H1 (cell line): ENCODE data around the gene CACNB1. TPM values are rescaled to one million over a fixed set of nuclear protein-coding genes. Genes with fewer than 3 reads are reported as not detected.
"Not testable (repeated sequence)": the region's sequence is repeated elsewhere in the genome, so short reads cannot be mapped to it uniquely, and the experiment has no call there.

ENCODE experiments used
- CTCF ChIA-PET: fragments of 300-600 bp; sonication (Branson Sonifier 250); formaldehyde crosslinking; loops from one replicate; lab custom pipeline; 2021; ENCODE audit not compliant: partially characterized antibody; lab: Charles Lee
- POLR2A ChIA-PET: fragments of 300-600 bp; sonication (Branson Sonifier 250); formaldehyde crosslinking; loops from one replicate; lab custom pipeline; 2021; ENCODE audit warnings: inconsistent platforms; ENCODE audit not compliant: partially characterized antibody; lab: Charles Lee
- DNase-seq, 2 experiments: peaks; one replicate each; pipeline versions ENCODE4 v3.0.0 to v3.0.0-alpha.2; 2010 to 2022; ENCODE audit warnings: low spot score in 2 of 2, low read depth in 1 of 2, mixed read lengths in 1 of 2
- FAIRE-seq: peaks from 2 replicates; lab custom pipeline; 2011; peaks lifted over from hg19 to GRCh38; lab: Jason Lieb, UNC
- H2AFZ ChIP-seq: 2 replicates; pipeline ENCODE4 v1.8.1; 2012; ENCODE audit warnings: low read length, inconsistent platforms
- H2AK5ac ChIP-seq: 2 replicates; pipeline ENCODE4 v1.6.1; 2013; ENCODE audit warnings: low read depth, low read length
- H2BK120ac ChIP-seq: replicated peaks from 2 replicates; pipeline ENCODE3; 2013; ENCODE audit warnings: low read depth, low read length, inconsistent platforms
- H2BK12ac ChIP-seq: 2 replicates; pipeline ENCODE4 v1.6.1; 2013; ENCODE audit warnings: low read depth, low read length
- H2BK15ac ChIP-seq: 2 replicates; pipeline ENCODE4 v1.6.1; 2013; ENCODE audit warnings: low read length
- H2BK20ac ChIP-seq: 2 replicates; pipeline ENCODE4 v1.6.1; 2013; ENCODE audit warnings: low read length
- H2BK5ac ChIP-seq: 2 replicates; pipeline ENCODE4 v1.6.1; 2013; ENCODE audit warnings: low read depth, low read length
- H3K14ac ChIP-seq: 2 replicates; pipeline ENCODE4 v1.6.1; 2013; ENCODE audit warnings: inconsistent platforms; ENCODE audit not compliant: insufficient read length
- H3K18ac ChIP-seq: 2 replicates; pipeline ENCODE4 v1.6.1; 2013; ENCODE audit warnings: low read length; ENCODE audit errors: extremely low read depth
- H3K23ac ChIP-seq: 2 replicates; pipeline ENCODE4 v1.6.1; 2013; ENCODE audit warnings: inconsistent platforms; ENCODE audit not compliant: insufficient read length
- H3K23me2 ChIP-seq: 2 replicates; pipeline ENCODE4 v1.6.1; 2013; ENCODE audit warnings: low read depth, low read length
- H3K27ac ChIP-seq: 2 replicates; pipeline ENCODE4 v1.6.1; 2011; ENCODE audit warnings: low read depth, low read length, inconsistent platforms
- H3K27me3 ChIP-seq, 4 experiments: replicated peaks in 1 of 4; 1 replicate in 1 of 4; 2 replicates in 3 of 4; pipeline versions ENCODE4 v1.6.1 to v1.8.1; 2011 to 2013; ENCODE audit warnings: low read length in 3 of 4, mild to moderate bottlenecking in 3 of 4, inconsistent platforms in 2 of 4, mixed read lengths in 2 of 4, moderate library complexity in 1 of 4; ENCODE audit not compliant: control insufficient read depth in 3 of 4, insufficient read depth in 3 of 4; ENCODE audit errors: extremely low read depth in 1 of 4
- H3K36me3 ChIP-seq, 4 experiments: 2 replicates each; pipeline versions ENCODE4 v1.6.1 to v1.8.1; 2011 to 2013; ENCODE audit warnings: mild to moderate bottlenecking in 4 of 4, low read length in 3 of 4, moderate library complexity in 2 of 4, control low read depth in 1 of 4, inconsistent platforms in 1 of 4; ENCODE audit not compliant: insufficient read depth in 4 of 4, control insufficient read depth in 2 of 4
- H3K4ac ChIP-seq: replicated peaks from 2 replicates; pipeline ENCODE3; 2013; ENCODE audit warnings: low read length, low read depth, mixed read lengths, inconsistent platforms; ENCODE audit not compliant: insufficient read length
- H3K4me1 ChIP-seq, 4 experiments: replicated peaks in 1 of 4; 1 replicate in 1 of 4; 2 replicates in 3 of 4; pipeline versions ENCODE4 v1.6.1 to v1.8.1; 2011 to 2013; ENCODE audit warnings: low read length in 3 of 4, inconsistent platforms in 2 of 4, mixed read lengths in 1 of 4; ENCODE audit not compliant: insufficient read depth in 4 of 4, control insufficient read depth in 3 of 4
- H3K4me2 ChIP-seq, 2 experiments: 2 replicates each; pipeline versions ENCODE4 v1.6.1 to v1.8.1; 2011 to 2013; ENCODE audit warnings: low read depth in 2 of 2, low read length in 2 of 2, control low read depth in 1 of 2, inconsistent platforms in 1 of 2, mild to moderate bottlenecking in 1 of 2; ENCODE audit not compliant: insufficient read depth in 1 of 2
- H3K4me3 ChIP-seq, 4 experiments: fragments of 200-600, 300-600 bp in 1 of 4; sonication (generic), shearing (Covaris generic), sonication (Bioruptor Twin) in 1 of 4; 2 replicates each; pipeline versions ENCODE4 v1.5.1 to v1.8.1; 2011 to 2016; ENCODE audit warnings: low read length in 4 of 4, low read depth in 3 of 4, control low read depth in 2 of 4, inconsistent platforms in 2 of 4, mild to moderate bottlenecking in 2 of 4, mixed read lengths in 1 of 4, moderate library complexity in 1 of 4; ENCODE audit not compliant: insufficient read depth in 2 of 4; ENCODE audit errors: extremely low read depth in 1 of 4
- H3K56ac ChIP-seq: replicated peaks from 2 replicates; pipeline ENCODE3; 2013; ENCODE audit warnings: low read depth, mild to moderate bottlenecking, mixed read lengths, low read length, inconsistent platforms; ENCODE audit not compliant: insufficient read length
- H3K79me1 ChIP-seq: 2 replicates; pipeline ENCODE4 v1.6.1; 2013; ENCODE audit warnings: low read depth, low read length, control low read depth
- H3K79me2 ChIP-seq, 2 experiments: 2 replicates each; pipeline versions ENCODE4 v1.6.1 to v1.8.1; 2012 to 2013; ENCODE audit warnings: low read length in 2 of 2, mild to moderate bottlenecking in 2 of 2, inconsistent platforms in 1 of 2; ENCODE audit not compliant: insufficient read depth in 2 of 2, control insufficient read depth in 1 of 2
- H3K9ac ChIP-seq, 4 experiments: replicated peaks in 1 of 4; 1 replicate in 1 of 4; 2 replicates in 3 of 4; pipeline versions ENCODE4 v1.6.1 to v1.8.1; 2011 to 2013; ENCODE audit warnings: low read depth in 3 of 4, low read length in 3 of 4, control low read depth in 2 of 4, mild to moderate bottlenecking in 2 of 4, moderate library complexity in 2 of 4, inconsistent platforms in 1 of 4; ENCODE audit errors: extremely low read depth in 1 of 4
- H3K9me3 ChIP-seq, 2 experiments: 2 replicates each; pipeline versions ENCODE4 v1.6.1 to v1.8.1; 2012 to 2013; ENCODE audit warnings: mild to moderate bottlenecking in 2 of 2, moderate library complexity in 2 of 2, control low read depth in 1 of 2, inconsistent platforms in 1 of 2, low read depth in 1 of 2, low read length in 1 of 2, mixed read lengths in 1 of 2; ENCODE audit not compliant: insufficient read depth in 2 of 2
- H4K20me1 ChIP-seq, 2 experiments: replicated peaks in 1 of 2; 2 replicates each; pipeline versions ENCODE3 to v1.8.1; 2011 to 2013; ENCODE audit warnings: inconsistent platforms in 2 of 2, low read length in 2 of 2, mild to moderate bottlenecking in 1 of 2; ENCODE audit not compliant: insufficient read depth in 2 of 2, control insufficient read depth in 1 of 2
- H4K5ac ChIP-seq: 2 replicates; pipeline ENCODE4 v1.6.1; 2013; ENCODE audit warnings: low read length, low read depth, mixed read lengths, inconsistent platforms; ENCODE audit not compliant: insufficient read length
- H4K8ac ChIP-seq: 2 replicates; pipeline ENCODE4 v1.8.0; 2013; ENCODE audit warnings: mild to moderate bottlenecking, moderate library complexity, low read length, inconsistent platforms; ENCODE audit not compliant: insufficient read depth; ENCODE audit errors: extremely low read depth
- H4K91ac ChIP-seq: replicated peaks from 2 replicates; pipeline ENCODE3; 2013; ENCODE audit warnings: low read length, mixed read lengths, inconsistent platforms; ENCODE audit not compliant: insufficient read length
- WGBS, 2 experiments: shearing (Covaris generic) in 1 of 2; methylation state at CpG; one replicate each; pipeline versions ENCODE4 v1.1.6 to v1.1.7; 2013 to 2015; ENCODE audit warnings: low lambda C conversion rate in 2 of 2, mixed read lengths in 2 of 2, inconsistent platforms in 1 of 2, low coverage in 1 of 2, missing lambda C conversion rate in 1 of 2; ENCODE audit not compliant: insufficient replicate concordance in 2 of 2, insufficient coverage in 1 of 2, insufficient read length in 1 of 2; ENCODE audit errors: extremely low coverage in 1 of 2, missing lambda C conversion rate in 1 of 2; 5-methylcytosine and 5-hydroxymethylcytosine counted together
- polyA plus RNA-seq, 7 experiments: library from polyadenylated mRNA; depleted of rRNA in 3 of 7; stranded (reverse) in 5 of 7; unstranded in 2 of 7; fragments of >200 nt in 5 of 7; fragments of 200-250 nt in 2 of 7; gene quantifications; 1 replicate in 5 of 7; 2 replicates in 1 of 7; 4 replicates in 1 of 7; pipeline versions ENCODE4 v1.2.1 to v1.2.3, GENCODE V29; 2011 to 2013; ENCODE audit warnings: missing spikeins in 2 of 7, mixed read lengths in 2 of 7
- total RNA-seq: library from RNA; stranded (reverse); fragmentation: NEBNext Ultra II Directional; extraction: Animal tissue kit (Norgen Biotek cat#: 25700); gene quantifications from 2 replicates; pipeline ENCODE4 v1.2.1, GENCODE V29; 2021

Gene CACNB1
- total and polyA plus RNA-seq, 2 of the 8 experiments (the other 6 are each of a cell fraction or from before 2014, with no cell fraction given), result 7.2 to 17.8 TPM

DNA sequence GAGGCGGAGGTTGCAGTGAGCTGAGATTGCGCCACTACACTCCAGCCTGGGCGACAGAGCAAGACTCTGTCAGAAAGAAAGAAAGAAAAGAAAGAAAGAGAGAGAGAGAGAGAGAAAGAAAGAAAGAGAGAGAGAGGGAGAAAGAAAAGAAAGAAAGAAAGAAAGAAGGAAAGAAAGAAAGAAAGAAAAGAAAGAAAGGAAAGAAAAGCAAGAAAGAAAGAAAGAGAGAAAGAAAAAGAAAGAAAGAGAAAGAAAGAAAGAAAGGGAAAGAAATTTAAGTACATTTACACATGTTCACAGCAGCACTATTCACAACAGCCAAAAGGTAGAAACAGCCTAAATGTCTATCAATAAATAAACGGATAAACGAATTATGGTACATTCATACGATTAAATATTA lies 67.9 kb downstream of the CACNB1 start:
- CTCF ChIA-PET, result interaction anchor here (0.7 kb wide), 1 partner anchor 246 kb away, joined by 3 read pairs; no protein-coding TSS in a partner anchor
- H2AFZ ChIP-seq, H3K4me2 ChIP-seq, H3K9ac ChIP-seq, H3K4me1 ChIP-seq, H2BK12ac ChIP-seq, H3K36me3 ChIP-seq, H4K20me1 ChIP-seq, H4K5ac ChIP-seq, POLR2A ChIA-PET, H2BK15ac ChIP-seq, H4K91ac ChIP-seq, H3K79me1 ChIP-seq, H3K4ac ChIP-seq, H3K14ac ChIP-seq, H2BK20ac ChIP-seq, H3K9me3 ChIP-seq, H3K27me3 ChIP-seq, H2BK120ac ChIP-seq, H3K79me2 ChIP-seq, H3K18ac ChIP-seq, FAIRE-seq, H3K4me3 ChIP-seq, H3K27ac ChIP-seq, H2BK5ac ChIP-seq, H3K23ac ChIP-seq, H3K56ac ChIP-seq, H4K8ac ChIP-seq, H2AK5ac ChIP-seq, DNase-seq, H3K23me2 ChIP-seq: not testable (repeated sequence)
- 93% methylated on average over 6 of the region's 6 CpGs; no CpG with 5 or more reads in 1 of the 2 experiments for WGBS, 2 experiments
